Measurements from ENCODE around the gene NFIA.
"Not testable (repeated sequence)": the region's sequence is repeated elsewhere in the genome, so short reads cannot be mapped to it uniquely, and the experiment has no call there.

The NFIA gene

GRCh38 chr1:61109158-61109557 is 26.8 kb downstream of the NFIA start:
- DNase-seq, result no peak

GRCh38 chr1:61109910-61110309 is 27.5 kb downstream of the NFIA start:
- no peak for DNase-seq

GRCh38 chr1:61110554-61110953 is 28.2 kb downstream of the NFIA start:
- DNase-seq, result no peak

GRCh38 chr1:61111084-61112004 is 29.0 kb downstream of the NFIA start:
- no peak for DNase-seq

GRCh38 chr1:61114178-61114870 is 32.0 kb downstream of the NFIA start:
- no peak for DNase-seq

DNA sequence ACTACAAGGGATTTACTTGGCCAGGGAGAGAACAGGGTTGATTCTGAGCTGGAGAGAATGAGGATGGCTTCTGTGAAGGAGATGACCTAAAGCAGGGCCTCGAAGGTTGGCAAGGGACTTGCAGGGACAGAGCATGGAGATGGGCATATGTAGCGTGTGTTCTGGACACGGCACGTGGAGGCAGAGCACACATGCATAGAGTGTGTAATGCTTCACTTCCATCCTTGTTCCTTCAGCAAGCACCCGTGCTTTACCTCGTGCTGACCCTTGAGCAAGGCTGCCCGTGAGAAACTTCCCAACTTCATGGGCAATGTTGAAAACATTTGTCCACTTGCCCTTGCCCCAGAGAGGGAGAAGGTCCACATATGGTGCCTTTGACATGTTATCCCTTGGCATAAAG is 33.1 kb downstream of the NFIA start:
- no peak for DNase-seq

DNA sequence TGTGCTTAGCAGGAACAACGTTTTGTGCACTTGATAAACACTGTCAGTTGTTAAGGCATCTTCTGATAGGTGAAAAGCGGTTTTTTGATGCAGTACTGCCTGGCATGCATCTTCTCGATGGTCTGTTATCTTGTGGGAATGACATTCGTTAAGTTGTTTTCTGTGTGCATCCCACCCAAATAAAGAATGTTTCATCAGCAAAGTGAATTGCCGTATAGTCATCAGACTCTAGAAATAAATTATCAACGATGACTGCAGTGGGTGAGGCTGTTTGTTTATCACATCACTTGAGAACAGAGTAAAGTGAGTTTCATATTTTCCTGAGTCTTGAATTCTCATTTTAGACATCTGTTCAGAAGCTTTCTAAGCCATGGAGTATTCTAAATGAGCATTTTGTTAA is 34.1 kb downstream of the NFIA start:
- no peak for DNase-seq

GRCh38 chr1:61117283-61117682 is 34.9 kb downstream of the NFIA start:
- no peak for DNase-seq

DNA sequence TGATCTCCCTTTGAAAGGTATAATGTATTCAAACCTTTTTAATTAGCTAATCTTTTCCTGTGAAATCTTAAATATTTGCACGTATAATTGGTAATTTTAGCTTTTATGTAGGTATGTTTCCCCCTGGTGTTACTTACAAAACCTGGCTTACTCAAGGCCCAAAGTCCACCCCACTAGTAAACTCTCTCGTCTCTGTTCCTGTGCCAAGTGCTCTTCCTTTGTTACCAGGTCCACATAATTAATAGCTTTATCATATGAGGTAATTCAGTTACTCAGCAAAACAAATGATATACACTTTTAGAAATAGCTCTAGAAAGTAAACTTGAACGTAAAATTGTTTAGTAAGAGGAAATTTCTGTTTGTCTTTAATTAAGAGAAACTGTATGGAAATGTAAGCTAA is 36.7 kb downstream of the NFIA start:
- no peak for DNase-seq

GRCh38 chr1:61120246-61120840 is 38.0 kb downstream of the NFIA start:
- no peak for DNase-seq

- no peak for DNase-seq
Observed at GRCh38 chr1:61120998-61121397, 38.6 kb downstream of the NFIA start.

- DNase-seq, result no peak
Observed at GRCh38 chr1:61121631-61122030, 39.3 kb downstream of the NFIA start.

DNA sequence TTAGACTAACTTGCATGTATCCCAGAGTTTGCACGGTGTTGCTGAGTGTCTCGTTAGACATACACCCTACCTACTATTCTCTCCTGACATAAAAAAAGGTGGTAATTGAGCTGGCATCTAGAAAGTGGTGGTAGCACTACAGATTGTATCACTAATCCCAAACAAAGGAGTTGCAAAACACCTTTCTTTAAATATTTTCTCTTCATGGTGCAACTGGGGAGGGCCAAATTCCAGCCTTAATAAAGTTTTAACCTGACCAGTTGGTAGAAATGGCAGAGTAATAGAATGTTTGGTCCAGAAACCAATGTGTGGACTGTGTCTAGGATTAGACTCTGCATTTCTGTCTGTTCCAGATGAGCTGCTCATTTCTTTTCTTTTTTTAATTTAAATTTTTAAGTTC is 40.0 kb downstream of the NFIA start:
- DNase-seq, result no peak

GRCh38 chr1:61123326-61123725 is 41.0 kb downstream of the NFIA start:
- DNase-seq, result no peak

- no peak for DNase-seq
Observed at GRCh38 chr1:61124078-61124477, 41.7 kb downstream of the NFIA start.

GRCh38 chr1:61124696-61125095 is 42.3 kb downstream of the NFIA start:
- no peak for DNase-seq

- no peak for DNase-seq
Observed at GRCh38 chr1:61125263-61125662, 42.9 kb downstream of the NFIA start.

DNA sequence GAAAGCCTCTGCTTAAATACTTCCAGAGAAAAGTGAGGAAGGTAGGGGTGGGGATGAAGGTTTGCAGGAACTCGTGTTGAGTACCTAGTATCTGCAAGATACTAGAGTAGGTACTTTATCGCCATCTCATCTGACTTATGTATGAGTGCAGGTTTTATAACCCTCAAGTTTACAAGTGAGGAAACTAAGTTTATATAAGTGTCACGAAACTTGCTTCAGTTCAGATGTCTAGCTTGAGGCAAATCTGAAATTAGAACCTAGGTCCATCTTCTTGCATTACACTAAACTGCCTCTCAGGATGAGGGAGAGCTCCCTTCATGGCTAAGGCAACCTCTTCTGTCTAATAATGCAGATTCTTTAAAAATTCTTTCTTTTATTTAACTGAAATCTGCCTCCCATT is 43.5 kb downstream of the NFIA start:
- DNase-seq, result no peak

DNA sequence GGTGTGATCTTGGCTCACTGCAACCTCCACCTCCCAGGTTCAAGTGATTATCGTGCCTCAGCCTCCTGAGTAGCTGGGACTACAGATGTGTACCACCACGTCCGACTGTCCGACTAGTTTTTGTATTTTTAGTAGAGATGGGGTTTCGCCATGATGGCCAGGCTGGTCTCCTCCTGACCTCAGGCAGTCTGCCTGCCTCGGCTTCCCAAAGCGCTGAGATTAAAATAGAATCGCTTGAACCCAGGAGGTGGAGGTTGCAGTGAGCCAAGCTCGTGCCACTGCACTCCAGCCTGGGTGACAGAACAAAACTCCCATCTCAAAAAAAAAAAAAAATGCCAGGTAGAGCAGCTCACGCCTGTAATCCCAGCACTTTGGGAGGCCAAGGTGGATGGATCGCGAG is 44.5 kb downstream of the NFIA start:
- not testable (repeated sequence) for DNase-seq

DNA sequence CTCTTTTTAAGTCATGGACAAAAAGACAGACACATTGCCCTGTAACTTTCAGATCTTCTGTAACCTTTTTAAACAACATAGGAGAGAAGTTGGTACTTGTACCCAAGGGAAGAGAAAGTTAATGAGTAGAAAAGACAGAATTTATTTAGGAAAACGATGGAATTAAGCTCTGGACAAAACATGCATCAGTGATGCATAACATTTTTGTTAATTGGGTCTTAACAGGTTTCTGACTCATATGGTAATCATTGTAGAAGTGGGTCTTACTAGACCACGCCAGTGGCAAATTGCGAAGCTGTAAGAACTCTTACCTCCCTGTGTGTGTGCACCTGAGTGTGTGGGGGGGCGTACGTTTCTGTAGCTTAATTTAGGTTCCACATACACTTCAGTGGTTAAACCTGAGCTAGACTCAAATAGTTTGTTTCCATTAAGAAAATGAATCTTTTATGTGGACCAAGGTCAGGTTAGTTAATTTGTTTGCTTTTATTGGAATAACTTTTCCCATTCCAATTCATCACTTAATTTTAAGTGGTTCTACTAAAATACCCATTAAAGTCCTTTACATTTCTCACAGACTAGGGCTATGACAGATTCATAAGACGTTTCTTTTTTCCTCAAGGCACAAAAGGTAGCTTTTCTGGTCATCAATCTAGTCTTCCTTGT is 48.1 kb downstream of the NFIA start:
- no peak for DNase-seq

DNA sequence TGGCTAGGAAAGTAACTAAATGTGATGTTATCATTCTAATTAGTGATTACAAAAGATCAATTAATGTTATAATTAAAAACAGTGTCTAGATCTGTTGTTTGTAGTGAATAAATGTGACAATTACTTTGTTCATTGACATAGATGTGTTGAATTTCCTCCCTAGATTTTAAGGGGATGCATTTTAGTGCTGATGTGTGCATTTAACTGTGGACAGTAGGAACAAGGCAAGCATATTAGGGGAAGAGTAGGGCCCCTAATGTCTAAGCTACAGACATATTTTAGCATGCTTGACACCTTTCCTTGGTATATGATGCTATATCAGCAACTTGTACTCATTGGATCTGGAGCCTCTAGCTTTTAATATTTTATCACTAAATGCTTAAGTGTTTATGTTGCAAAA is 48.9 kb downstream of the NFIA start:
- DNase-seq, result no peak

- no peak for DNase-seq
Observed at GRCh38 chr1:61131716-61132115, 49.4 kb downstream of the NFIA start.

- DNase-seq, result no peak
Observed at GRCh38 chr1:61132176-61132638, 49.8 kb downstream of the NFIA start.
